Psoas muscle (tissue), 8 donors: ENCODE results near the gene TMEM38A. TPM values are rescaled to one million over a fixed set of nuclear protein-coding genes. Genes with fewer than 3 reads are reported as not detected.

ENCODE experiments used
- ATAC-seq, 4 donors: fragments of 200-7000 bp; cut with Tn5 transposase; one replicate each; pipeline ENCODE4 v1.9.1; 2020; ENCODE audit warnings: moderate library complexity in 3 of 4, mild to moderate bottlenecking in 2 of 4
- DNase-seq, 2 donors: peaks; one replicate each; pipeline ENCODE4 v3.0.0-alpha.2; 2020
- H3K27ac ChIP-seq: fragments of 200-600 bp; one replicate; pipeline ENCODE4 v1.8.0; 2022
- H3K27me3 ChIP-seq, 3 donors: fragments of 200-600 bp in 1 of 3; one replicate each; pipeline versions ENCODE4 v1.6.1 to v1.8.0; 2013 to 2022; ENCODE audit warnings: low read length in 2 of 3, mild to moderate bottlenecking in 2 of 3, moderate library complexity in 1 of 3; ENCODE audit not compliant: insufficient read depth in 3 of 3
- H3K36me3 ChIP-seq, 2 donors: fragments of 200-600 bp in 1 of 2; one replicate each; pipeline versions ENCODE4 v1.6.1 to v1.8.0; 2013 to 2022; ENCODE audit warnings: low read depth in 1 of 2, mild to moderate bottlenecking in 1 of 2, moderate library complexity in 1 of 2; ENCODE audit not compliant: insufficient read depth in 1 of 2
- H3K4me1 ChIP-seq: fragments of 200-600 bp; one replicate; pipeline ENCODE4 v1.8.0; 2022
- H3K4me3 ChIP-seq: fragments of 200-600 bp; one replicate; pipeline ENCODE4 v1.8.0; 2022; ENCODE audit warnings: mild to moderate bottlenecking
- H3K9me3 ChIP-seq: fragments of 200-600 bp; one replicate; pipeline ENCODE4 v1.8.0; 2022
- CTCF ChIP-seq: fragments of 200-600 bp; IDR thresholded peaks from one replicate; pipeline ENCODE4 v1.8.0; 2022; ENCODE audit warnings: antibody characterized with exemption
- WGBS, 3 donors: extraction: QIAGEN DNeasy Blood & Tissue Kit; methylation state at CpG; one replicate each; pipeline versions ENCODE4 v1.1.6 to v1.1.7; 2013; 5-methylcytosine and 5-hydroxymethylcytosine counted together
- intact Hi-C, 2 donors: fragments of 100-400 bp; cut with DNase I; formaldehyde crosslinking; loops; one replicate each; pipeline versions ENCODE4 v1.11.0 to v1.14.2; 2022
- polyA plus RNA-seq, 3 donors: library from polyadenylated mRNA; stranded (reverse); fragments of 200-250 nt; gene quantifications; one replicate each; pipeline ENCODE4 v1.2.3, GENCODE V29; 2013
- total RNA-seq, 4 donors: library from RNA; stranded (reverse); fragmentation: NEBNext Ultra II Directional in 2 of 4; extraction: Animal tissue kit (Norgen Biotek cat#: 25700) in 2 of 4; gene quantifications; one replicate each; pipeline versions ENCODE4 v1.2.1 to v1.2.4, GENCODE V29; 2021 to 2023
- donor health status: healthy with polysubstance abuse.
- donor health status: DM: no; HTN: no; CAD: no; lungs with moderate emphysema.
- donor health status: Bipolar disorder and iron deficiency.
- donor health status: healthy.
- donor health status: DM: yes; HTN: yes; CAD: no.
- donor health status: DM: no; HTN: no; CAD: no.
- donor health status: DM: no; HTN: no; CAD: no.
- donor health status: DM: yes; HTN: yes; CAD: no.

The TMEM38A gene
- total and polyA plus RNA-seq, 7 donors, result 53.2 to 295 (median 130) TPM

- H3K27me3 ChIP-seq, result no peaks in the 10 kb centered on the region
- H3K9me3 ChIP-seq, result no peaks in the 10 kb centered on the region
- intact Hi-C loops, result no loop called here
- no peak overlapping the region for H3K4me3 ChIP-seq
- H3K36me3 ChIP-seq, result peaks cover 3 to 58% of the 10 kb centered on the region in 2 donors
- no peak overlapping the region for H3K27ac ChIP-seq
- TF ChIP-seq CTCF, result no peak
- peaks cover 8% of the 10 kb centered on the region for H3K4me1 ChIP-seq
- DNase-seq, result no peak
- no peak for ATAC-seq
- WGBS, 3 donors, result 97 to 100% (median 100%) methylated on average over 1 of the region's 1 CpG
Measured at GRCh38 chr19:16638666-16639065, 22.3 kb upstream of the TMEM38A start.

GRCh38 chr19:16640951-16641350, 20.0 kb upstream of the TMEM38A start:
- Histone ChIP-seq H3K36me3 (peaks cover 5 to 73% of the 10 kb centered on the region in 2 donors), H3K27ac (no peak overlapping the region), H3K4me3 (no peak overlapping the region), H3K27me3 (no peaks in the 10 kb centered on the region), H3K9me3 (no peaks in the 10 kb centered on the region), H3K4me1 (peaks cover 19% of the 10 kb centered on the region)
- ATAC-seq (no peak), DNase-seq (no peak)
- intact Hi-C loops, result no loop called here
- WGBS, 3 donors, result 44 to 62% (median 45%) methylated on average over 1 of the region's 1 CpG
- no peak for TF ChIP-seq CTCF

GRCh38 chr19:16641695-16642094, 19.2 kb upstream of the TMEM38A start:
- Histone ChIP-seq H3K4me3 (no peak overlapping the region), H3K9me3 (no peaks in the 10 kb centered on the region), H3K27me3 (no peaks in the 10 kb centered on the region), H3K36me3 (peaks cover 4 to 73% of the 10 kb centered on the region in 2 donors), H3K4me1 (peaks cover 19% of the 10 kb centered on the region), H3K27ac (no peak overlapping the region)
- ATAC-seq (no peak), DNase-seq (no peak)
- intact Hi-C loops, result no loop called here
- WGBS, 3 donors, result 96 to 98% (median 97%) methylated on average over 10 of the region's 10 CpGs
- TF ChIP-seq CTCF, result no peak

- no peaks in the 10 kb centered on the region for H3K9me3 ChIP-seq
- peaks cover 23% of the 10 kb centered on the region for H3K4me1 ChIP-seq
- intact Hi-C loops, result no loop called here
- H3K36me3 ChIP-seq, result peaks cover 4 to 89% of the 10 kb centered on the region in 2 donors
- 64 to 88% (median 66%) methylated on average over 9 of the region's 9 CpGs for WGBS, 3 donors
- H3K27me3 ChIP-seq, result no peaks in the 10 kb centered on the region
- peak; percentile 53 to 71 (median 61) for ATAC-seq
- H3K4me3 ChIP-seq, result no peak overlapping the region
- no peak for TF ChIP-seq CTCF
- H3K27ac ChIP-seq, result peak overlapping the region; percentile 19
- DNase-seq, result no peak
Measured at GRCh38 chr19:16645140-16645539, 15.8 kb upstream of the TMEM38A start.

GRCh38 chr19:16649734-16650133, 11.2 kb upstream of the TMEM38A start:
- H3K27ac ChIP-seq, result peak overlapping the region; percentile 78
- ATAC-seq, result peak; percentile 46 to 75 (median 64)
- intact Hi-C loops, result no loop called here

More at GRCh38 chr19:16649734-16650133, 11.2 kb upstream of the TMEM38A start:
- no peak overlapping the region for H3K4me3 ChIP-seq
- 35 to 43% (median 39%) methylated on average over 9 of the region's 9 CpGs for WGBS, 3 donors
- H3K27me3 ChIP-seq, result no peaks in the 10 kb centered on the region
- H3K4me1 ChIP-seq, result peaks cover 30% of the 10 kb centered on the region
- TF ChIP-seq CTCF, result no peak
- H3K9me3 ChIP-seq, result no peaks in the 10 kb centered on the region
- DNase-seq, result peak in 1 of 2 donors; percentile 33
- peaks cover 3 to 84% of the 10 kb centered on the region in 2 donors for H3K36me3 ChIP-seq
